GM19468 (cell line): Measurements from ENCODE around the gene RARRES1.

Experiments
- ATAC-seq: cut with Tn5 transposase; IDR thresholded peaks from one replicate; pipeline ENCODE4 v1.9.1; 2021; ENCODE audit warnings: mild to moderate bottlenecking, moderate library complexity, moderate number of reproducible peaks; ENCODE audit not compliant: unreplicated experiment; ENCODE audit errors: extremely low read depth

The RARRES1 gene

DNA sequence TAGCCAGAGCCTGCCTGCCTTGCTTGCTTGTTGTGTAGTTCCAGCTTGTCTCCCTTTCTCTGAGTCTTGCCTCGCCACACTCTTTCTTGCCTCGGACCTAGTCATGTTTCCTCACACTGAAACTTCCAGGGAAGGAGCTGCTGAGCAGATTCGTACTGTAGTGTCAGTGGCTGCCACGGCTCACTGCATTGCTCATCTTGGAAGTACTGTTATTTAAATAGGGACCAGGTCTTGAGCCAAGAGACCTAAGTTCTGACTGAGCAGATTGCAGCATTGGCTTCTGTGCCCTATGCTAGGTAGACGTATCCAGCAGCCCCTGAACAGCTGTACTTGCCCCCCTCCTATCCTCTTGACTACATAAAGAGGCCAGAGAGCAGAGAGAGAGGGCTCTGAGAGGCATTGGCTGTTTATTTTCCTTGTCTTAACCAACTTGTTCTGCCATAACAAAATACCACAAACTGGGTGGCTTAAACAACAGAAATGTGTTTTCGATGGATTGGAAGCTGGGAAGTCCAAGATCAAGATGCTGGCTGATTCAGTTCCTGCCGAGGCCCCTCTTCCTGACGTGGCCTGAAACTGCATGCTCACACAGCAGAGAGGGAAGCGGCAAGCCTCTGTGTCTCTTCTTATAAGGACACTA, 5.8 kb upstream of the RARRES1 start:
- ATAC-seq = no peak

DNA sequence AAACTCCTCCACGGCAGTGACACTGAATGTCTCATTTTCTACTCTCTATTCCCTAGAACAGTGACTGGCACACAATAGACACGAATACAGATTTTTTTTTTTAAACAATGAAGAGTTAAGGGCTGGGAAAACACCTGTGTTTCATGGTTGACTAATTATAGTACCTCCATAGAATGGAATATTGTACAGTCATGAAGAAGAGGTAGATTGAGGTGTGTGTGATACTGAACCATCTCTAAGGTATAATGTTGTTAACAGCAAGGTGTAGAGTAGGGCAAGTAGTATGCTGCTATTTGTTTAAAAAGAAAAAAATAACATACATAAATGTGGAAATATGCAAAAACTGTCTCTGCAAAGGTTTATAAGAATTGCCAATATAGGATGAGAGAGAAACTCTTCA, 5.2 kb upstream of the RARRES1 start:
- no peak for ATAC-seq

DNA sequence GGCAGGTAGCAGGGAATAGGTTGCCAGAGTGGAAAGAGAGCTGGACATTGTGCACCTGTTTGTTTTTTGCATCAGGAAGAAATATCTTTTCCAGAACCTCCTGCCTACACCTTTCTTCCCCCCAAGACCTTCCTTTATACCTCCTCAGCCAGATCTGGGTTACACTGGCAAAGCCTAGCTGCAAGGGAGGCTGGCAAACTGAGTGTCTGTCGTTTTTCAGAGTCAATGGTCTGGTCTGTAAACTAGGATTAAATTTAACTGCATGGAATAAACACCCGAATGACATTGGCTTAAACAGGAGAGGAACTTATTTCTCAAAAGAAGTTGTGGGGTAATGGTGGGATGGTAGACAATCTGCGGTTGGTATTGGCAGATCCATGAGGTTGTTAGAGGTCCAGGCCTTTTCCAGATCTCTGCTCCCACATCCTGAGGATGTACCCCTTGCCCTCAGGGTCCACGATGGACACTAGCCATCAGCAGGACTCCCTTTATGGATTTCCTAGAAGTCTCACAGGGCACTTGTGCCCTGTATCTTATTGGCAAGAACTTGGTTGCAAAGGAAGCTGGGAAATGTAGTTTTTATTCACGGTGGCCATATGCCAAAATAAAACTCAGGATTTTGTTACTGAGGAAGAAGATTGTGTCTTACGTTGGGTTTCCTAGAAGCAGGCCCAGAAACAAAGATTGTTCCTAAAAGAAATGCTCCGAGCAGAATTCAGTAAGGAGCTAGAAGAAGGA, 3.2 kb upstream of the RARRES1 start:
- no peak for ATAC-seq

DNA sequence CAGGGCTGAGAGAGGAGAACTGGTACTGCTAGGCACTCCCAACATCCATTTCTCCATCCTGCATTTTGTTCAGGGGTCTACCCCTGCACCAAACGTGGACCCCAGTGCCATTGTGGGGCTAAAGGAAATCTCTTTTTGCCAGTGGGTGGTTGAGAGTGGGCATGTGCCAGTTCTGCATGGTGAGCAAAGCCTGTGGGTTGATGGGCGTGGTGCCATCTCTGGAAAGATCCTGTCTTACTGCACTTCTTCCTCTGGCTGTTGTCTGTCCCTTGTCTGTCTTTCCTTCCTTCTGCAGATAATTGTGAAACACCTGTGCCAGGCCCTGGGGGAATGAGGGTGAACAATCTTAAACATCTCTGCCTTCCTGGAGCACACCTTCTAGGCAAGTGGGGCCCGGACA, 1.4 kb upstream of the RARRES1 start:
- ATAC-seq = no peak

DNA sequence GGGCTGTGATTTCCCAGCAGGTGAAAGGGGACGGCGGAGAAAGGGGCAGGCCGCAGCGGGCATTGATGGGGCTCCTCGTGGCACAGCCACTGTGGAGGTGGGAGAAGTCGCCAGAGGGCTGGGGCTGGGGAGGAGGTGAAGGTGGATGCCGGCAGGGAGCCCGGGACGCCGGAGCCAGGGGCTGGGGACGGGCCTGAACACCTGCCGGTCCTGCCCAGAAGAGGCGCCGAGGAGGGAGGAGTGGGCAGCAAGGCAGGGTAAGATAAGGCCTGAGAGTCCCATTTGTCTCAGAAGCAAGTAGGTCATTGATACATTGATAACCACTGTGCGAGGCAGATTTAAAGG, 571 bp upstream of the RARRES1 start:
- no peak for ATAC-seq

DNA sequence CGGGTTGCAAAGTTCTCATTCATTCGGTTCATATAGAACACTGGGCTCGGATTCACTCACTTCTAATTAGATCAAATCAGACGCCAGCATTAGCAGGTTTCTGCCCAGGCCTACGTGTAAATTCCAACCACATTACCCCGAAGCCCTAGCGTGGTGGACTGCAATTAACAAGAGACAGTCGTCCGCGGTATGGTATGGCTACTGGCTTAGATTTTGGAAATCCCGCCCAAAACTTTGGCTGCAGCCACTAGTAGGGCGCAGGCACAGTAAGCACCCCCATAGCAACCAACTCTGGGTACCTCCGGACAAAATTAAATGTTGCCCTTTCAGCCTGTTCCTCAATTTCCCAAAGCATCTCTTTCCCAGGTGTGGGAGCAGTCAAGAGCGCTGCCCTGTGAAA, 771 bp downstream of the RARRES1 start:
- ATAC-seq = no peak

DNA sequence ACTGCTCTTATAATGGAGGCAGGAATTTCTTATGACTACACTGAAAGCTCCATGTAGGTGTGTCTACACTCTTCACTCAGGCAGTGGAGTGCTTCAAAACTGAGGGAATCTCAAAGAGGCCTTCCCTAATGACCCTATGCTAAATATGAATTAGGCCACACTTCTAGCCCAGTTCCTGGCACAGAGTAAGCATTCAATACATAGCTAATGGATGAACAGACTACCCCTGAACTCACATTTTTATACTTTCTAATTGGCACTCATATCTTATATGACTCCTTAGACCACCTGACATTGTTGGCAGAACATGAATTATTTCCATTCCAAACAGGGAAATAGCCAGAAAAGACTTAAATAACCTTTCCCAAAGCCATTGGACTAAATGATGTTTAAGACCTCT, 3.4 kb downstream of the RARRES1 start:
- ATAC-seq = no peak

DNA sequence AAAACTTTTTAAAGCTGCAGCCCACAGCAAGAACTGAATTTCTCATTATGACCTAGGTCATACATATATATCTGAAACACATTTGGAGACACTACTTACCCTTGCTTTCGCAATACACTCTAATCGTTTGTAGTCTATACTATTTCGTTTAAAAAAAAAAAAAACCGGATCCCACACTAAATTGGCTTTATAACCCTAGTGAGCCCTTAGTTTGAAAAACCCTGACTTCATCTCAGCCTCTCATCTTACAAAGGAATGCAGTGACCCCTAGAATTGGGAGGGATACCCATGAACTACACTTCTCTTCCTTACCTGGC, 4.2 kb downstream of the RARRES1 start:
- no peak for ATAC-seq

DNA sequence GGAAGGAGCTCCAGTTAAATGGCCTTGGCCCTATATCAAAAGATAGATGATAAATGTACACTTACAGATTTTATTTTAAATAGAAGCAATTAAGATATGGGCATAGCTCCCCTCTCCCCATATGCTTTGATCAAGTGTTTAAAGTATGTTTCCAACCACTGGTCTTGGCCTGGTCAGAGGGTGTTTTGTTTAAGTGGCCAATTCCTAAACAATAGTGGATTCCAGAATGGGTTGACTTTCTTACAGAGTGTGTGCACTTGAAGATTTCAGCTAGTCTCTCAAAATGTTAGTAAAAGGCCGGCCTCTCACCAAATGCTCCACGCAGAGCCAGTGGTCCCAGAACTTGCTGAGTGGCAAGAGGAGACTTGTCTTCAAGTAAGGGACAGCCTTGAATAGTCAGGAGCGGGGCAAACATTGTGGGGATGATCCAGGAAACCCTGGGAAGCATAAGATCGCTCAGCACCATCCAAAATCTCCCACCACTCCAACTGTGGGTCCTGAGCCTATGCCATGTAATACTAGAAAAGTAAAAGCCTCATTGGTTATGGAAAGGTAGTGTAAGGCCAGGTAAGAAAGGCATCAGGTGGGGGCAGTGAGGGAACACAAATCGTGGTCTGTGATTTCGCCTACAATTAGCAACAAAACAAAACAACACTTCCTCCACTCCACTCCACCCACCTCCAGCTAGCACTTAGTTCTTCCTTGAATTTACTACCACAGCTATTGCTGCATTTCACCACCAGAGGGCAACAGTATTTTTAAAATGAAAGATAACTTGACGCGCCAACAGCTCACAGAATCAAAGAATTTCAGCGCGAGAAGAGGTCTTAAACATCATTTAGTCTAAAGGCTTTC, 4.8 kb downstream of the RARRES1 start:
- no peak for ATAC-seq

DNA sequence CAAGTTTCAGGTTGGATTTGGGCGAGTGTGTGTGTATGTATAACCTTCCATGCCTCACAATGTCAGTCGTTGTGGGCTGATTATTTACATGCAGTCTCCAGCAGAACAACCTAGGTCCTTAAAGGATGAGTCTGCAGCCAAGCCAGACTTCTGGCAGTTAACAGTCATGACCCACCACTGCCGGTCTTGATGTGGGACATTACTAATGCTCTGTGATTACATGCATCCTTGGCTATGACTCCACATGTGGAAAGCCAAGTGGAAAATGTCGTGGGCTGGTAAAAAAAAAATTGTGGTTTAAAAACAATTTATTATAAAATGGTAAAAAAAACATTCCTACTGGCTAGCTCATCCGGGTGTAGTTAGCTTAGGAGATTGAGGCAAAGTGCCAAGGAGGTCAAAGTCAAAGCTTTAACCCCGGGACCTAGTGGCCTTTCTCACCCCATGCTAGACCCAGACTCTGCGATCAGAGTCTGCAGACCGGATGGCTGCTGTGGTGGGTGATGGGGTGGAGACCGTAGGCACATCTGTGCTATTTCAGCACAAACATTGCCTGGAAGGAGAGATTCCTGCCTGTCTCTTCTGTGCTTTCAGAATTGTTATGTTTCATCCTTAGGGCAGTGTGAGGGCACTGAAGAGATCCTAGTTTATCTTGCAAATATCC, 6.8 kb downstream of the RARRES1 start:
- ATAC-seq = no peak

DNA sequence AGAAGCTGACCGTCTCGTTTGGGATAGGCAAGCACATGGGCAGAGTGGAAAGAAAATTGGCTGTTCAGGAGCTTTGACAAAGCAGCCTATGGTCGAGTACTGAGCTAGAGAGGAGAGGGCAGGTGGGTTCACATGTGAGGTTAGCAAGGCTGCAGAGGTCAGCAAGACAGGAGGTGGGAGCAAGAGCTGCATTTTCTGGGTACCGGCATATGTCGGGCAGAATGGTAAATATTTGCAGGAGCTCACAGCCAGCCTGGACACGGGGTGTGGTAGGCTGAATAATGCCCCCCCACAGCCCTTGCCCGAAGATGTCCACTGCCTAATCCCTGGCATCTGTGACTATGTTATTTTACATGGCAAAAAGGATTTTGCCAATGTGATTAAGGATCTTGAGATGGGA, 8.3 kb downstream of the RARRES1 start:
- ATAC-seq = no peak

DNA sequence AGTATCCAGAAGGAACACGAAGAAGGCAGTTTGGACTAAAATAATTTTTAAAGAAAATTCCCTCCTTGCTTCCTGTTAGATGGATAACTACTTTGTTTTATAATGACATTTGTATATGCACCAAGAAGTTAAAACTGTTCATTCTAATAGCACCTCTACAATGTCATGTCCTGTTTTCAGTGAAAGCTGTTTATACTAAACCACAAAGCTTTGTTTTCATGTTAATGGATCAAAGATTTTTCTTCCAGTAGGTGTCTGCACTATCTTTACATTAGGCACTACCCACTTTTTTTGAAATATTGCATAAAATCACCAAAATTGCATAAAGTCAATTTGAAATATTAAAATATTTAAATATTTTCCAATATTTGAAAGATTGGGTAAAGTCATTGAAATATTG, 10.1 kb downstream of the RARRES1 start:
- no peak for ATAC-seq

DNA sequence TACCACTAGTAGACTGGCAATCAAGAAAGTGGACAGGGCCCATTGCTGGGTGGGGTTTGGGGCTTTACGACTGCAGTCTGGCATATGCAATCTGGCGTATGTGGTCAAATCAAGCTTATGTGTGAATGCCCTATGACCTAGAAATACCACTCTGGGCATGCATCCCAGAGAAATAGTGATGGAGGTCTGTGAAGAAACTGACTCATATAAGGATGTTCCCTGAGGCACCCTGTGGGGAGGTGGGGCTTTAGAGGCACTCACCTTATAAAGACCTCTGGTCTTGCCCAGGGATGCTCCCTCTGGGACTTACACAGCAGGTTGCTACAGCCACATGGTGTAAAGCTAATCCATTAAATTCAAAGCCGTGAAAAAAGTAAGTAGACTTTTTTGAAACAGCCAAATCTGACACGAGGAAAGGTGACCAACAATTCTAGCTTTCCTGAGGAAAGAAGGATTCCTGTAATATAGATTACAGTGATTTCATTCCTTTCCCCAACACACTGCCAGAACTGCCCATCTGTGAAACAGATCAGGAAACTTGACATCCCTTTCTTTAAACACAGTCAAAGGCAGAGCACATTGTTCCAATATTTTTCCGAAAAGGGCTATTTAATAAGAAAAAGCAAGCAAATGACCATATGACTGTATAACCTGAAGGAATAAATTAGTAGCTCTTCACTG, 13.6 kb downstream of the RARRES1 start:
- ATAC-seq = no peak

DNA sequence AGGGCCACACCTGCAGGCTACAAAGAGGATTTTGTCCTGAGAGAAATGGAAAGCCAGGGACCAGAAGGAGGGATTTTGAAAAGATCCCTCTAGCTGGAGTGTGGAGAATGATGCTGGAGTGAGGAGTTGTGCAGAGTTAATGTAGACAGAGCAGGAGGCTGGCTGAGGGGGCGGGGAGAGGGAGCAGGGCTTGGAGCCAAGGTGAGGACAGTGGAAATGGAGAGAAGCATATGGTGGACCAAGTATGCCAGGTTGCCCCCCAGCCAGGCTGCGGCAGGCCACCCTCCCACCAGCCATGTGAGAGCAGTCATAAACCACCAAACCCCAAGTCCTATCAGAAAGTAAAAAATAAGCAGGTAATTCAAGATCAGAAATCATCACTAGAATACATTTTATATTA, 14.7 kb downstream of the RARRES1 start:
- ATAC-seq = no peak

DNA sequence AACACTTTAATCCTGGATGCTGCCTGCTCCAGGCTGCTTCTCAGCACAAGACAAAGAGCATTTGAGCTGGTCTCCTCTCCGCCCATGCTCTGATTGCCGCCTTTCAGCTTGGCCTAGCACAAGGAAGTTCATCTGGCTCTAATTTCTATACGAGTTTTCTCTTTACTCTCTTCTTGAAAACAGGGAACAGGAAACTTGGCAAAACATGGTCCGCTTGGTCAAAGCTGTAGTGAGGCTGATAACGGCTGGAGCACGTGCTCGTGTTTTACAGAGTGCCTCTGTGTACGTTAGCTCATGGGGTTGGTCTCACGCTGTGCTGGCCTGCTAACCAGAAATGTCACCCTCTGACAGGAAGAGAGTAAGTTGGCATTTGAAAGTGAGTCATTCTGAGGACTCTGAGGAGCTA, 19.2 kb downstream of the RARRES1 start:
- no peak for ATAC-seq

DNA sequence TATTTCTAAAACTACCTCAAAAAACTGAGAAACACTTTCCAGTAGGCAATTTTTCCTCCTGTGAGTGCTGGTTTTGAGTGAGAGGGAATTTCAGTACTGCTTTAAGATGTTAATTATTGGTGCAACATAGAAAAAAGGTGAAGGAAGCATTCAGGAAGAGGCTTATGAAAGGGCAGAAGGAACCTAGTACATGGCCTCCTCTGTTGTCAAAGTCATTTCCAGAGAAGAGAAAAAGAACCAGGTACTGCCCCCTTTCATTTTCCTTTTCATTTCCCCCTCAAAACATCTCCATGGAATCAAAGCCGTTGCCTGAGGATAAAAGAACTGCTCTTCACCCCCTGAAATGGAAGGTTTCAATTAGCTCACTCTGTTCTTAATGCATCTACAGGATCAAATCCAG, 19.8 kb downstream of the RARRES1 start:
- ATAC-seq = no peak

DNA sequence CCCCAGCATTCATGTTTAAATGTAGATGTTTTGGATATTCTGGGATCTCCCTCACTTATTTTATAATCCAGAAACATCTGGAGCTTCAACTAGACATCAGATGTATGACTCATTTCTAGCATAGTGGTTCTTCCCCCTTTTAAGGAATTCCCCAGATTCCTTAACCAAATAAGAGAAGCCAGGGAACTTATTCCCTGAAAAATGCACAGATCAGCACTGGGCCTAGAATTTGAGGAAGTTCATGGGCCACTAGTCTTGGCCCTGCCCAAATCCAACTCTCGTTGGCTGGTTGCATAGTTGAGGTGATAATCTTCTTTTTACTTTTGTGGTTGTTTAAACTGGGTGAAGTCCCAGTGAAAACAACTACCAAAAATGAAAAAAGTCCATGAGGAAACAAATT, 20.4 kb downstream of the RARRES1 start:
- no peak for ATAC-seq

DNA sequence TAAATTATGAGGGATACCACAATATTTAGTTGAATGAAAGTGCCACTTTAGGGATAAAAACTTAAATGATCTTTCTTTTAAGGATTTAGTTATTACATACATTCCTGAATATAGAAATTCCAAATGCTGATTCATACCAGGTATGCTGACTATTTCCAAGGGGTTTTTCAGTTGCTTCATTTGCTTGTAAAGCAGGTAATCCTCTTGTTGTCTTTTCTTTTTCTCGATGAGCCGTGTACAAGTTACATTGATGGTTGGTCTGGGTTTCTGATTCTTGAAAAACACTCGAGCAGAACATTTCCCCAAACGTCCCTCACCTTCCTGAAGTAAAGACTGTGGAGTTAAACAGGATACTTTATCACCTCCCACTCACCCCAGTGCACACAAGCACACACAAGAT, 21.7 kb downstream of the RARRES1 start:
- ATAC-seq = no peak

DNA sequence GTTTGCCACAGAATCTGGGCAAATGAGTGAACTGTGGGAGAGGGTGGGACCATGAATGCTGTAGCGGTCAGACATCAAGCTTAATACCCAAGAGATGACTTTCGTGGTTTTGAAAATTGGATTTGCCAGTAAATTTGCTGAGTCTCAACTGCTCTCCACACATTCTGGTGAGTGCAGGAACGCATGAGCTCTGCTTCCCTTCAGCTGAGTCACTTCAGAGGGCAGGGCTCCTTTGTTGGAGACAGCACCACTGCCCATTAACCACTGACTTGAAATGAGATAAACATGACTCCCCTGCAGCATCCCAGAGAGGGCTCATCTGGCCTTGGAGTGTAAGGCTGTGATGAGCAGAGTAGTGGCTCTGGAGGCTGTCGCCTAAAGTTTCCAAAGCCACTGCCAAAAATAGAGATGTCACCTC, 22.6 kb downstream of the RARRES1 start:
- no peak for ATAC-seq

DNA sequence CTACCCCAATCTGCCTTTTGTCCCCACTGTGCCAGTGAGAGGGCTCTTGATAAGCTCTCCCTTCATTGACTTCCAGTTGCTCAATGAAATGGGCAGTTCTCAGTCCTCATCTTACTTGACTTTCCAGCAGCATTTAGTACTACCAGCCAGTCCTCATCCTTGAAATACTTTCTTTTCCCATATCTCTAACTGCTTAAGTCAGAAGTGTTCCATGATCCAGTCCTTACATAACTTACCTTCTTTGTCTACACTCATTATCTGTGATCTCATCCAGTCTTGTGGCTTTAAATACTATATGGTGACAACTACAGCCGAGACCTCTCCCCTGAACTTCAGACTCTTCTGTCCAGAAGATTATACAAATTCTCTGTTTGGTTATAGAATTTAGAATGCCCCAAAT, 28.7 kb downstream of the RARRES1 start:
- ATAC-seq = no peak
